ENCODE measurements around the gene KRT7. TPM values are rescaled to one million over a fixed set of nuclear protein-coding genes. Genes with fewer than 3 reads are reported as not detected.
A peak's percentile ranks its signal among the peaks of the same experiment; 100 is the strongest.
"Not testable (repeated sequence)": the region's sequence is repeated elsewhere in the genome, so short reads cannot be mapped to it uniquely, and the experiment has no call there.

Gene KRT7
- total RNA-seq, 1 experiment from 2014 or later: 3.8 TPM

DNA sequence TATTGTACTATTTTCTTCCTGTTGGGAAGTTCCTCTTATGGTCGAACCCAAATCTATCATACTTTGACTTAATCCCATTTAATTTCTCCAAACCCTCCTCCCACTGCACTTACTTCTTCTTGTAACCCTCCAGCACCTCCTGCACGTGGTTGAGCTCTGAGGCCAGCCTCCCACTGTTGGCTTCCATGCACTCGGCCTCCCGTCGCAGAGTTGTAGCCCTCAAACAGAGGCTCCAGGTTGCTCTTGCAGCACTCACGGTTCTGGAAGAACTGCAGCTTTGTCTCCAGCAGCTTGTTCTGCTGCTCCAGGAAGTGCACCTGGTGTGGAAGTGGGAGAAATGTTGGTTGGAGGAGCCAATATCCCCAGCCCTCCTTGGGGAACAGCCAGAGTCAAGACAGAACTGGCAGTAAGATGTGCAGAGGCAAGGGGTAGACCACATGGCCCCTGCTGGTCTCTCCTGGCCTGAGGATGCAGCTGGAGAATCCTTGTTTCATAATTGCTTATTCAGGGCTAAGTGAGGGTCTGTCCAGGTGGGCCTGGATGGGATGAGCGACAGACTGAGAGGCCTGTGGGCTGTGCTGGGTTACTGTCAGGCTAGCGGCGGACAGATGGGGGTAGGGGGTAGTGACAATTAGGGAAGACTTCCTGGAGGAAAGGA lies 23.0 kb downstream of the KRT7 start:
- DNase-seq (ENCODE audit: low spot score): no peak

DNA sequence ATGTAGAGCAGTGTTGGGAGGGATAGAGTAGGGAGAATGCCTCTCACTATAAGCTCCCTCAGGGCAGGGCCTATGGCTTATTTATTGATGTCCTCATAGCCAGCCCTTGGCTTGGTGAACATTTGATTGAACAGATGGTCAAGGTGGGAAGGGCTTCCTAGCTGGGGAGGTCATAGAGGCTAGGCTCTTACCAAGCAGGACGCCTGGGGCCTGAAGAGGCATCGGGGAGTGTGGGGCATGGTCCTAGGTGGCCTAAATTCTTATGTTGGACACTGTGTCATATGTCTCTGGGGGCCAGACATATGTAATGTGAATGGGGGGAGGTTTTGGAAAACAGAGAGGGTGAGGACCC lies 23.5 kb downstream of the KRT7 start:
- DNase-seq (ENCODE audit: low spot score): no peak

DNA sequence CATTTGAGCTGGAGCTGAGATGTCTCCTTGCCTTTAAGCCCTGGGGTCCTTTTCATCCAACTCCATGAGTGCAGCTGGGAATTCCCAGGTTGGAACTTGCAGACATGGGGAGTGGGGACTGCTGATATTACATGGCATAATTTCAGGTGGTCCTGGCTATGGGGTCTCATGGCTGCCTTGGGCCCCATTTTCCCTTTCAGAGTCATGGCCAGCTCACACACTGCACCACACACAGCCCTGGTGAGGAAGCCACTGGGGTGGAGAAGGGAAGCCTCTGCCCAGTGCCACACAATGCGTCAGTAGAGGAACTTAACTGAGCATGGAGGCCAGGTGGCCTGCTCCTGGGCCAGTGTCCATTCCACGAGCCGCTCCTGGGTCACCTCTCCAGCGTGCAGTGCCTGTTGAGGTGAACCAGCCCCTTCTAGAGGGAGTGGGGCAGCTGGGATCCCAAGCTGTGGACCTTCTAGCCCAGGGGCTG lies 24.1 kb downstream of the KRT7 start:
- no peak for DNase-seq (ENCODE audit: low spot score)

DNA sequence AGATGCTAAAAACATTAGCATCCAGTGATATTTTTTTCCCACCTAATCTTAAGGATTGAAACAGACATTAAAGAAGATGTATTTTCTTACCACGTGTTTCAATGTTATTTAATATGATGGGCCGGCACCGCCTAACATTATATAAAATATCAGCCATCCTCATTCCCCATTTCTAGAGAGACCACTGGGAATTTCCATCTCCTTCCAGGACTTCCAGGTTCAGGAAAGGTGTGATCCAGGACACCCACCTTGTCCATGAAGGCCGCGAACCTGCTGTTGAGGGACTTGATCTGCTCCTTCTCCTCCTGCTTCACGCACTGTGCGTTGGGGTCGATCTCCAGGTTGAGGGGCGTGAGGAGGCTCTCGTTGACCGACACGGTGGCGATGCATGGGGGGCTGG lies 24.9 kb downstream of the KRT7 start:
- not testable (repeated sequence) for DNase-seq (ENCODE audit: low spot score)

DNA sequence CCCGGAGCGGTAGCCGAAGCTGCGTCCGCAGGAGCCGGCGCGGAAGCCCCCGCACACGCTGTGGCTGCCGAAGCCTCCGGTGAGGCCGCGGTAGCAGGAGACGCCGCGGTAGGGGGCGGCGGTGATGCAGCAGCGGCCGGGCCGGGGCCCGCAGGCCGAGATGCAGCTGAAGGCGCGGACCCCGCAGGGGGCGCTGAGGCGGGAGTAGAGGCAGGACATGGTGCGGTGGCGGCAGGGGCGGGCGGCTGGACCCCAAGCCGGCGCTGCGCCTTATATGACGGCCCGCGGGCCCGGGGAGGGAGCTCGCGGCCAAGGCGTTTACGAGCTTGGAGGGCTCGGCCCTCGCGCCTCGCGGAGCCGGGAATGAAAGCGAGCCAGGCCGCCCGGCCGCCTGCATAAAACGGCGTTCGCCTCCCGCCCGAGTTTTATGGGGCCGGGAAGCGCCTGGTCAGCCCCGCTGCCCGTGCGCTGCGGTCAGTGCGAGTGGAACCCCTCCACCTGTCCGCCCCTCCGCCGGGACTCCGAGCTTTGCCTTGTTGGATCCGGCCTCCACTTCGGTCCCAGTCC lies 25.4 kb downstream of the KRT7 start:
- no peak for DNase-seq (ENCODE audit: low spot score)

DNA sequence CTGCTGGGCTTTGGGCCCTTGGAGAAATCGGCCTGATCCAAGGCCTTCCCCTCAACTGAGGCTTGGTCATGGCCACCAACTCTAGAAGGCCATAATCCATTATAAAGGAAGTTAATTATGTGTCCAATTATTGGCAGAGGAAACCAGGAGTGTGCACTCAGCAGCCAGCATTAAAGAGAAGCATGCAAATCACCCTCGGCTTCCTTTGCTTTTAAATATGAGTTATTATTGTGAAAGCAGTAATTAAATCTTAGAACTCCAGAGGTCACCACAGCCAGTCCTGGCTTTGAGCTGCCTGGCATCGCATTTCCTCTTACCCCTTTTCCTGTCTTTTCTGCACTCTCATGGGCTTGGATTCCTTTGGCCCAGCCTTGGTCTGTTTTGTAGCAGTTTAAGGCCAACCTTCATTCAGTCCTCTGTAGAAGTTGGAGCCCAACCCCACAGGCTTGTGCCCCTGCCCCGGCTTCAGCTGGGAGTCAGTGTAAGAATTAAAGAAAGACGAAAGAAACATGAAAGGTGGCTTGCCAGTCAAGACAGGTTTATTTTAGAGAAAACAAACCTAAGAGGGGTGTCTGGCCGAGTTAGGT lies 26.7 kb downstream of the KRT7 start:
- peak; percentile 44 for DNase-seq (ENCODE audit: low spot score)

DNA sequence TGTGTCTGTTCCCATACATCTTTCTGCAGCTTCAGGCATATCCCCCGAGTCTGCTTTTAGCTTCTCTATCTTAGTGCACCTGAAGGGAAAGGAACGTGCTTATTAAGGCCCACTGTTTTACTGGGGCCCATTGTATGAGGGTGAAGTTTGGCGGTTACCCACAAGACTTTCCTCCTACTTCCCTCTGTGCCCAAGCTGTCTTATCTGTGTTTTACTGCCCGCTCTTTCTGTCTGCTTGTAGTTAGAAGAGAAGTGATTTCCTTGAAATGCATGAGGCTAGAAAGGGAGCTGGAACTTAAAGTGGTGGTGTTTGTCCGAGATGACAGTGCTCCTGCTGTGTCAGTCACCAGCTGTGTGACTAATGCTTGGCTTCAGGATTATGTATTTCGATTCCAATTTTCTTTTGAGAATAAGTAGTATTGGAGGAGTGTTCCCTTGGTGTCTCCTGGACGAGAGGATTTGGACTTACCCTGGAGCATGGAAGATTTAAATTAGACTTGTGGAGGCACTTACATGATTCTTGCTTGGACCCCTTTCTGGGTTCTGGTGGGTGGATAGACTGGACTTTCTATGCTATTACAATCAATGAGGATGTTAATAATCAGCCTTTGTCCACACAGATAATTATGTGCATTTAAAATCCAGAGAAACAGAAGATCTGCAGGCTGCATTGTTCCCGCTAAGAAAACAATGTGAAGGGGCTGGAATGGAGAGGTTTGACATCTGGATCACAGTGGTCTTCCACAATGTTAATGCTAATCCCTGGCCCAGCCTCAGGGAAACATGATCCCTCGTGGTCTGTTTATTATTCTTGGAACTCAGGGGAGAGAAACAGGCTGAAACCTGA lies 27.5 kb downstream of the KRT7 start:
- no peak for DNase-seq (ENCODE audit: low spot score)

DNA sequence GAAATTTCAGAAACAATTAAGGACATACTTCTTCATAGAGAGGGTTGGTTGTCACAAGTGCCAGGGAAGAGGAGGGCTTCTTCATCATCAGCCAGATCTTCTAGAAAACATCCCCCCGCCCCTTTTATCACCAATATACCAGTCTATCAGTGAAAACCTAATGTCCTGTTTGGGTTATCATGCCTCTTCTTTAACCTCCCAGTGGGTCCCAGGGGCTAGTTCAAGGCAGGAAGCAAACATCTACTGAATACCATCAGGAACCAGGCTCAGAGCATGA lies 28.1 kb downstream of the KRT7 start:
- DNase-seq (ENCODE audit: low spot score): no peak

DNA sequence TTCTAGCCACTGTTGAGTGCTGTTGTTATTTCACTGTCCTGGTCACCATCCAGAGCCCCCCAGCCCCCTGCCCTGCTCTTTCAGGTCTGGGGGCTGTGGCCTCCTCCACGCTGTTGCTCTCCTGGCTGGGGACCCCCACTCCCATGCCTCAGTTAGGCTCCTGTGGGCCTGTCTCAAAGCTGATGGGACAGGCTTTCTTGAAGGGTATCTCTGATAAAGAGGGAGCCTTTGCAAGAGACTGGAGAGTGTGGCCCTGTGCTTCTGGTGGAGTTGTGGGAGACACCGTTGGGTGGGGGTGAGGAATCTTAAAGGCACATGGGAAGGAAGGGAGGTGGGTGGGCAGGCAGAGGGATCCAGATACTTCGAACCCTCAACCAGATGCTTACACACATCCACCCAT lies 29.2 kb downstream of the KRT7 start:
- DNase-seq (ENCODE audit: low spot score): no peak

DNA sequence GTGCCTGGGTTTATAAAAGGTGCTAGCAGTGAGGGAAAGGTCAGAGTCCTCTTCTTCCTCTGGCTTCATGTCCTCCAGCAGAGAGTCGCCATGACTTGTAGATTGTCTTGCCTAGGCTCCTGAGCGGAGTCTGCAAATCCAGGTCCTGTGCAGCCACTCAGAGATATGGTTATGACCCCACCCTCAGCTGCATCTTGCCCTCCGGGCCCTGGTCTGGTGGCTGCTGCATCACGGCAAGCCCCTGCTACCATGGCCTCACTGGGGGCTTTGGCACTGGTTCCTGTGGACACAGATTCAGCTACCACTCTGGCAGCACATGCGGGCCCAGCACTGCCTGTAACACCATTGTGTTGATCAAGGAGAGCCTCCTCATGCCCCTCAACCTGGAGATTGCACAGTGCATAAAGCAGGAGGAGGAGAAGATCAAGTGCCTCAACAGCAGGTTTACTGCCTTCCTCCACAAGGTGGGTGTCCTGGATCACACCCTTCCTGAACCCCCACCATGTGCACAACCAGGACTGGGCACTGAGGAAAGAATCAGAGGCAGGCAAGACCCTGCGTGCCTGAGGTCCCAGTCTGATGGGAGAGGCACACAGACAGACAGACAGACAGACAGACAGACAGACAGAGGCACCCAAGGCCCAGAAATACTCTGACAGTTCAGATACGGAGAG lies 30.9 kb downstream of the KRT7 start:
- no peak for DNase-seq (ENCODE audit: low spot score)

DNA sequence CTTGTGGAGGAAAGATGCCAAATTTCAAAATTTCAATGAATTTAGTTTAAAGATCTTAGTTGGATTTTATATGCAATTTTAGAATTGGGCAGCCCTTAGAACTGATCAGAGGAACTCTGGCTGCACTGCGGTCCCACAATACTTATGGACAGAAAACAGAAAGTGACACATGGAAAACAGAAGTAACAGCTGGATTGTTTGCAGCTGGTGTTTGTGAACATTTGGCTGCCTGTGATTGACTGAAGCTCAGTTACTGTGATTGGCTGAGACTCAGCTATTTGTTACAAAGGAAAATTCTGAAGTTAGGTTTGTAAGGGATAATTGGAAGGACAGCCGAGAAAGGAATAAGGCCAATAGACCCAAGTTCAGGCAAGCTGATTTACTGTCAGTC lies 31.4 kb downstream of the KRT7 start:
- DNase-seq (ENCODE audit: low spot score): no peak

DNA sequence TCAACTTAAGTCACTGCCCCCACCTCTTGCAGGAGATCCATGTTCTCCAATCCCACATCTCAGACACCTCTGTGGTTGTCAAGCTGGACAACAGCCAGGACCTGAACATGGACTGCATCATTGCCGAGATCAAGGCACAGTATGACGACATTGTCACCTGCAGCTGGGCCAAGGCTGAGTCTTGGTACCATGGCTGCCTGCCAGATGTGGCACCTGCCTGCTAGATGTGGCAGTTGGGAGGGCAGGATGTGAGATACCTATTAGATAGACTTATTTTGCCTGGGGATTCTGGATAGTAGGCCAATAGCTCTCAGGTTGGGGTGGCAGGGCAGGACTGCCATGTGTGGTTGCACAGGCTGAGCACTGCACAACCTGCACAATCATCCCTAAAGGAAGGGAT lies 33.5 kb downstream of the KRT7 start:
- no peak for DNase-seq (ENCODE audit: low spot score)

DNA sequence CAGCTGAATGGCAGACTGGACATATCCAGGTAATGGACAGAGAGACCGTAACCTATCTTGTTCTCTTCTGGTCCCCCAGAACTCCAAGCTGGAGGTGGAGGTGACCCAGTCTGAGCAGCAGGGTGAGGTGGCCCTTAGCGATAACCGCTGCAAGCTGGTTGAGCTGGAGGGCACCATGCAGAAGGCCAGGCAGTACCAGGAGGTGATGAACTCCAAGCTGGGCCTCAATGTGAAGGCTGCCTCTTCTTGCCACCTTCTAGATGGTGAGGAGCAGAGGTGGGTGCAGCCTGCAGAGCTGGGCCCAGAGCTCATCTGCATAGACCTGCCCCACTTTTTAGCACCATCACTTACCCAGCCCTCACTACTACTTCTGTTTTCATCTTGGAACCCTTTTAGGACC lies 34.2 kb downstream of the KRT7 start:
- DNase-seq (ENCODE audit: low spot score): no peak

DNA sequence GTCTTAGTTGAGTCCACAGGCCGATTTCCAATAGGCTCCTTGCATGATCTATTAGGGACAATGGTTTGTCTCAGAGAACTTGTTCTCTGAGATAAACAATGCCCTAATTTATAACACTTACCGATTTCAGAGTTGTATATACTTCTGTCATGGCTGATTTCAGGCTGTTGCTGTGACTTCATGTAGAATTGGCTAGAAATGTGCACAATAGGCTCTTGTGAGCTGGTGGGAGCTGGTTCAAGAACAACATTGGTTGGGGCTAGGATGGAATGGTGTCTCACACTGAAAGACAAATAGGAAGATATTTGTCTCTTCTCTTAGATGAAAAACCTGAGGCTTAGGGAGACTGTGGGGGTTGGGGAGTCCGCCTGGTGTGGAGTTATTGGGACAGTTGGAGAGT lies 34.7 kb downstream of the KRT7 start:
- DNase-seq (ENCODE audit: low spot score): no peak

DNA sequence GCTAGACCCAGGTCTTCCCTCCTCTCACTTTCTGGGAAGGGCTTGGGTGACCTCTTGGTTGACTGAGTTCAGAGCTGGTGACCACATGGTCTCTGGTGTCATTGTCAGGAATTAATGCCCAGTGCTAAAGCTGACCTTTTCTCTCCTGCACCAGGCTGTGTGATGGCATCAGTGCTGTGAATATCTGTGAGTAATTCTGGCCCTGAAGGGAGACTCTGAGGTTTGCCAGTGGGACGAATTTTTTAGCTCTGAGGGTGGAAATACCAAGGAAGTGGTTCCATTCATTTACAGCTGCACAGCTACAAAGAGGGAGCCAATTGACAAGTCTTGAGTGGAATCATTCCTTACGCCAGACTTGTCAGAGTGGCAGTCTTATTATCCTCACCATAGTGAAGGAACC lies 35.2 kb downstream of the KRT7 start:
- DNase-seq (ENCODE audit: low spot score): no peak

DNA sequence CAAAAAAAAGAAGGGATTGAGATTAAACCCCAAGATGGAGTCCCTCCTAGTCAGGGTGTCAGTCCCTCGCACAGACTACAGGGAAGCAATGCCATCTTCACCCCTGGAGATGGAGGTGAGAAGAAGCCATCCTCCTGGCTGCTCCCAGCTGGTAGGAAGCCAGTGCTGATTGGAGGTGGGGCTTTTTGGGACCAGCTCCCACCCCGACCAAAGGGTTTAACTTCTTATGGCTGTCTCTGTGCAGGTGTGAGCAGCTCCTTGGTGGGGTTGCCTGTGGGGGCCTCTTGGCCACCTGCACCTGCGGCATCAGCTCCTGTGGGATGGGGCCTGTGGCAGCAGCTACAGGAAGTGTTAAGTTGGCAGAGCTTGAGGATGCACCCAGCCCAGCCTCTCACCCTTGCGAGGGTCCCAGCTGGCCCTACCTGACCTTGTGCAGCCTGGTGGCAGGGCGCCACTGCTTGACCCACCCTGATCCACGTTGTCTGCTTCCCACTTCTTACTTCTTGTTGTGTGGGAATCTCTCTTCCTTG lies 37.6 kb downstream of the KRT7 start:
- DNase-seq (ENCODE audit: low spot score): no peak

DNA sequence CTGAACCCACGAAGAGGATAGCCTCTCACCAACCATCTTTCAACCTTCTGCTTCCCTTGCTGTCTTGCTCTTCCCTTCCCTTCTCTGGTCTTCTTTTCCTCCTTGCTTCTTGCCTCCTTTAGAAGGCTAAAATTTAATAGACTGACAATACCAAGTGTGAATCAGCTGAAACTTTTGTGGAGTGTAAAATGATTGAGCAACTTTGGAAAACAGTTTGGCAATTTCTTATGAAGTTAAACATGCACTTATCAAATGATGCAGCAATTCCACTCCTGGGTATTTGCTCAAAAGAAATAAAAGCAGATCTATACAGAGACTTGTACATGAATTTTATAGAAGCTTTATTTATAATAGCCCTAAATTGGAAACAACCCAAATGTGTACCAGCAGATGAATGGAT lies 38.1 kb downstream of the KRT7 start:
- DNase-seq (ENCODE audit: low spot score): no peak

DNA sequence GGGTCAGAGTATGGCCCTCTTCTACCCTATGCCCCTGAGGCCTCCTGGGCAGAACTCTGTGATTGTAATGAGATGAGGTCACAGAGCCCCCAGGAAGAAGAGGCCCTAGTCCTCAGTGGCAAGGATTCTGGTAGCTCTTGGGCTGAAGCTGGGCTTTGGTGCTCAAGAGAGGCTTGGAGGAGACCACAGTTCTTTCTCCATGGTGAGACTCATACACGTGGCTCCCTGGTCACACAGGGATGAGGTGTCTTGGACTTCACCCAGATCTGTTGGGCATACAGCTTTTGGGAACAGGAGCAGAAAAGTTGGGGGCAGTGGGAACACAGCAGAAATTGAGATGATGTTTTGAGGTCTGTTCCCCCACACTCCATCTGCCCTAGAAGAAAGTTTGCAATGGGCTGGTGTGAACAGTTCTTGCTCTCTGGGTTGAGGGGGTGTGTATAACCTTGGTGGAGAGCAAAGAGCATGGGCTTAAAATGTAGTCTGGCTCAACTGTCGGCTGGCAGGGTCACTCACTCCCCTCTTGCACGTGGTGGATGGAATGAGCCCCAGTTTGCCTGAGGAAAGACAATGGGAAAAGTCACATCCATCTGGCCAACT lies 41.6 kb downstream of the KRT7 start, which contains the start of gene KRT86:
KRT86 (plus strand) TSS at position 125 of the 600 bp plus-strand sequence. CDS start 27,272 bp downstream, outside the sequence.
- no peak for DNase-seq (ENCODE audit: low spot score)

DNA sequence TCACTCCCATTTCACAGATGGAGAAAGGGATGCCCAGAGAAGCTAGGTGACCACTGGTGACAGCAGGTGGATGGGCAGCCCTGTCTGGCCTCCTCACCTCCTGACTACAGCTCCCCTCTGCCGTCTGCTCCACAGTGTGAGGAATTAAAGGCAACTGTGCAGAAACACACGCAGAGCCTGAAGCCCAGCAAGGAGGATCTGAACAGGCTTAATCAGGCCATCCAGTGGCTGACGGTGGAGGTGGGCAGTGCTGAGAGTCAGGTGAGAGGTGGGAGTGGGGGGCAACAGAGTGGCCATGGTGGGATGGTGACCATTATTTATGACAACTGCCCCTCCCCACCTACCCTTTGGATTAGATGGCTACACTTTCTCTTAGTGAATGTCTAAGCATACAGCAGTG lies 42.6 kb downstream of the KRT7 start:
- no peak for DNase-seq (ENCODE audit: low spot score)

DNA sequence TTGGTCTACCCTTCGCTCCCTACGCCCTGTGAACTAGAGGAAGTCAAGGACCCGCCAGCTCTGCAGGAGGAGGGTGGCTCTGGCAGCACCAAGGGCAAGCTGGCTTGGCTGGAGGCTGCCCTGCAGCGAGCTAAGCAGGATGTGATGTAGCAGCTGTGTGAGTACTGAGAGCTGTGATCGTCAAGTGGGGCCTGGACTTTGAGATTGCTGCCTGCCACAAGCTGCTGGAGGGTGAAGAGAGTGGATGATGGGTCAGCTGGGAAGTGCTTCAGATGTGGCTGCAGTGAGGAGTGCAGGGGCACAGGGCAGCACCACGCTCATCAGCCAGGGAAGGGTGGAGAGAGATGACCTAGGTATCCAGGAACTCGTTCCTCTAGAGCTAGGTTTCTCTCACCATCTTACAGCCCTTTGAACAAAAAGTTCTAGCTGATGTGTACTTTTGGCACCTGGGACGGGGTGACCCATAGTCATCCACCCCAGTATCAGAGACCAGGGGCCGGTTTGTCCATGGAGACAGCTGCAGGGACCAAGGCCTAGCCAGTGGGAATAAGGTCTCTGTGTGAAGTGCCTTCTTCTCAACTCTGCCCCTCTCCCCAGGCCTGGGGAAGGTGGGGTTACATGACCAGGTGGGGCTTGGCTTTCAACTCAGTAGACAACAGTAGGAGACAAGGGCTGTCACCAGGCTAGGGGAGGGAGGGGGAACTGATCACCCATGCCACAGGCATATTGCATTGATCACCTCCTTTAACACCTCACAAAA lies 44.6 kb downstream of the KRT7 start:
- peak; percentile 33 for DNase-seq (ENCODE audit: low spot score)
